GM21515 (cell line): ENCODE data around the gene MAEA.
"Not testable (repeated sequence)": the region's sequence is repeated elsewhere in the genome, so short reads cannot be mapped to it uniquely, and the experiment has no call there.

Experiments
- ATAC-seq: cut with Tn5 transposase; IDR thresholded peaks from one replicate; pipeline ENCODE4 v1.9.1; 2021; ENCODE audit not compliant: unreplicated experiment

MAEA gene

DNA sequence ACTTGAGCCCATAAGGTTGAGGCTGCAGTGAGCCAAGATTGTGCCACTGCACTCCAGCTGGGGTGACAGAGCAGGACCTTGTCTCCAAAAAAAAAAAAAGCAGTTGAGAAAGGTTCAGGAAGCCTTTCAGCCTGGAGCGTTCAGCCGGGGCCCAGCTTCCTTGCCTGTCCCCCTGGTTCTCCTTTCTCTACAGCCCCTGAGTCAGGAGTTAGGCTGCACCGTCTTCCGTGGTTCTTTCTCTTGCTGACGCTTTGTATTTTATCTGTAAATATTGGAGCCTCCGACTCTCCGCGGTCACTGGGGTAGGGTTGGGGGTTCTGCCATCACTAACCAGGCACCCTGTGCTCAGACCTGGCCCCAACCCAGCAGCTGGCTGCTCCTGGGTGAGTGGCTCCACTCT lies 43.6 kb downstream of the MAEA start:
- no peak for ATAC-seq

GRCh38 chr4:1333851-1334578 lies 44.3 kb downstream of the MAEA start:
- not testable (repeated sequence) for ATAC-seq

DNA sequence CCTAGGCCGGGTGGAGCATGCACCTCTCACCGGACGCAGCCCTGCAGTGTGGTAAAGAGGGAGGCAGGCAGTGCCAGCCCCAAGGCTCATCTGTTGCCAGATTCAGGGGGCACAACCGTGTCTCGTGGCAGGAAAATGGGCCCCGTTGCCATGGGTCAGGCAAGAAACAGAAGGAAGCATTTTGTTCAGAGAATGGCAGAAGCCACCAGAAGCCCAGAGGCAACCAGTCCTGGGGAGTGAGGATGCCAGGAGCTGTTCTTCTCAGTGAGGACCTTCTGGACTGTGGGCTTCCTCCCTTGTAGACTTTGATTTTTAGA lies 44.8 kb downstream of the MAEA start:
- no peak for ATAC-seq

GRCh38 chr4:1335193-1335883 lies 45.6 kb downstream of the MAEA start:
- not testable (repeated sequence) for ATAC-seq

- ATAC-seq, result no peak
Measured at GRCh38 chr4:1336088-1336491, 46.4 kb downstream of the MAEA start.

DNA sequence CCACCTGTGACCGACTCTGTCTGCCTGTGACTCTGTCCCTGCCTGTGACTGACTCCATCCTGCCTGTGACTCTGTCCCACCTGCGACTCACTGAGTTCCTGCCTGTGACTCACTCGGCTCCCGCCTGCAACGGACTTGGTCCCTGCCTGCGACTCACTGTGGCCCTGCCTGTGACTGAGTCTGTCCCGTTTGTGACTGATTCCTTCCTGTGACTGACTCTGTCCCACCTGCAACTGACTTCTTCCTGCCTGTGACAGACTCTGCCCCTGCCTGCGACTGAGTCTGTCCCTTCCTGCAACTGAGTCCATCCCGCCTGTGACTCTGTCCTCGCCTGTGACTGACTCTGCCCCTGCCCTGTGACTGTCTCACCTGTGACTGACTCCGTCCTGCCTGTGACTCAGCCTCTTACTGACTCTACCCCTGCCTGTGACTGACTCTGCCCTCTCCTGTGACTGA lies 47.7 kb downstream of the MAEA start:
- no peak for ATAC-seq

- ATAC-seq, result no peak
Measured at GRCh38 chr4:1337951-1338751, 48.5 kb downstream of the MAEA start.

GRCh38 chr4:1338752-1339414 lies 49.2 kb downstream of the MAEA start:
- ATAC-seq, result no peak

DNA sequence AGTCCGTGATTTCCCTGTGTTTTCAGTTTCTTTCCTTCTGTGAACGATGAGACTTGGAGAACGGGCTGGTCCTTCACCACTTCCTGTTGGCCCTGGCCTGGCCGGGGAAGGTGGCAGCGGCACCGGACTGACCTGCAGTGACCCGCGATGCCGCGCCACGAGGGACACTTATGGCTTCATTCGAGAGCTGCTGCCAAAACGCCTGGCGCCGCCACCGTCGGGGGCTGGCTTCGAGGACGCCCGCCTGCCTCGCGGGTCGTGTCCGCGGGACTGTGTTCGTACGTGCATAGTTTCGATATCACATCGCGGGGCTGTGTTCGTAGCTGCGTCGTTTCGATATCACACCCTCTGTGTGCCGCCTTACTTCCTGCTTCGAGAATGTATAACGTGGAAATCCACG lies 49.8 kb downstream of the MAEA start:
- ATAC-seq, result no peak

DNA sequence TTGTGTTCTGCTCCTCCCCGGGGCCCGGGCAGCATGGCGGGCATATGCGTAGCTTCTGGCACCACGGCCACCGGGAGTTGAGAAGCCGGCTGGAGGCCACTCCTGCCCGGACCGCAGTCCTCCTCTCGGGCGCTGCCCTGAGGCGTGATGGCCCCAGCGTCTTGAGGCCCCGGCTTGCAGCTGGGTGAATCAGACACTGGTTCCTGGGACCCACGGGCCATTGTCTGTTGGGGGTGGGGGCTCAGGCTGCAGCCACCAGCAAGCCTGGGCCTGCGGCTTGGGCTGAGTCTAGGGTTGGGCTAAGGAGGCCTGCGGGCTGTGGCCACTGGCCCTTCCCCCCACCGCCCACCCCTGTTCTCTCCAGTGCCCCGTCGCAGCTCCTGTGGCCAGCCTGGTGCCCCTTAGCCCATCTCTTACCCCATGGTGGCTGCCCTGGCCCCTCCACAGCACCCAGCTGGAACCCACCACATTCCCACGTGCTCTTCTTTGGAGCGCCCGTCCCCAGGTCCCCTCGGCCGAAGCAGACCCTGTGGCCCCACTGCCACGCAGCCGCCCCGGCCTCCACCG lies 50.6 kb downstream of the MAEA start:
- ATAC-seq, result no peak

- ATAC-seq, result no peak
Measured at GRCh38 chr4:1340861-1341260, 51.2 kb downstream of the MAEA start.

- ATAC-seq, result no peak
Measured at GRCh38 chr4:1342003-1342402, 52.3 kb downstream of the MAEA start.

- no peak for ATAC-seq
Measured at GRCh38 chr4:1344696-1345095, 55.0 kb downstream of the MAEA start.

DNA sequence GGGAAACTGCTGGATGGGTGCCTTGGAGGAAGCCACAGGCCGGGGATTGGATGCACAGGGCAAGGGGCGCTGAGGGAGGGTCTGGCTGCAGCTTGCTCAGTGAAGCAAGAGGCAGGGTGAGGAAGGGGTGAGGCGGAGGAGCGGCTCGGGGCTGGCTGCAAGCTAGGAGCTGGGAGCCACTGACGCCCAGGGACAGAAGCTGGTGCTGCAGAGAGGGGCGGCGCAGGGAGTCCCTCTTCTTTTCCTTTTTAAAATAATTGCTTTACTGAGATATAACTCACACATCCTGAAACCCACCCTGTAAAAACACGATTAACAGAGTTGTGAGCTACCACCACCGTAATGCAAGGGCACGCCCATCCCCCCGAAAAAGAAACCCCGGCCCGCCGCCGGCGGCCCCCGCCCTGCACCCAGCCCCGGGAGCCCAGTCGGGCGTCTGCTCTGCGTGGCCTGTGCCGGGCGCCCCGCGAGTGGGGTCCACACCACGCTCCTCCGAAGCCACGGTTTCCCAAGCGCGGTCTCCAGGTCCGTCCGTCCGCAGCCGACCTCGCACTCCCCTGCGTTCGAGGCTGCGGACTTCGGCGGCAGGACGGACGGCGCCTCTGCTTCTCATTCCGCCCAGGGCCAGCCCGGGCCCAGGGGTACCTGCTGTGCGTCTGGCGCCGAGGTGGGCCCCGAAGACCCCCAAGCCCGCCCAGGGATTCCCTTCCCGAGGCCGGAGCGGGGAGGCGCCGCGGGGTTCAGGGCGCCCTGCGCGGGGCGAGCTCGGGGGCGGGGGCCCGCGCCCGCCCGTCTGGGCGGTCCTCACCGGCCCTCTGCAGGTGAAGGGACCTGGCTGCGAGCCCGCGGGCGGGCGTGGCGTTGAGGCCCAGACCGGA lies 56.5 kb downstream of the MAEA start:
- ATAC-seq, result no peak

DNA sequence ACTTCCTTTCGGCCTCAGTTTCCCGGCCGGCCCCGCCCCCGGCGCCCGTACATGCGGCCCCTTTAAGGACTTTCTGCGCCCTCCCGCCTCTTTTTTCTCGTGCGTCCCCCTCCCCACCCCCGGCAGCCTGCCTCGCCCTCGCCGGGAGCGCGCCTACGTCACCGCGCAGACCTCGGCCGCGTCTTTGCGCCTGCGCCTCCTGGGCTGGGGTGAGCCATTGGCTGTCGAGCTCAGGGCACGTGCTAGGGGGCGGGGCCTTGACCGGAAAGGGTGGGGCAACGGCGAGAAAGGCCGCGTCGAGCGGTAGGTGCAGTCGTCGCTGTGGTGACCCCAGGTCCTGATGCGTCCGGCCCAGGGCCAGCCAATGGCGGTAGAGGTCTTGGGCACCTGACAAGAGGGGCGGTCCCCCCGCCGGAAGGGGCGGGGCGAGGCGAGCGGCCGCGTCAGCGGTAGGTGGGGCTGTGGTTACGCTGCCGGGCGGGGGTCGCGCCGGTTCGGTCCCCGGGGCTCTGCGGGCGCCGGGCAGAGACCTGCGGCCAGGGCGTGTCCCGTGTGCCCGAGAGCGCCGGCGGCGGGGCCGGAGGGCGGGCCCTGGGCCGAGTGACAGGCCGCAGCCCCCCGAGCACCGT lies 57.2 kb downstream of the MAEA start, which contains the start of gene UVSSA:
TSS of gene UVSSA (plus strand) at position 428 of the 629 bp plus-strand sequence. CDS start 884 bp downstream, outside the sequence.
- peak; percentile 91 for ATAC-seq

DNA sequence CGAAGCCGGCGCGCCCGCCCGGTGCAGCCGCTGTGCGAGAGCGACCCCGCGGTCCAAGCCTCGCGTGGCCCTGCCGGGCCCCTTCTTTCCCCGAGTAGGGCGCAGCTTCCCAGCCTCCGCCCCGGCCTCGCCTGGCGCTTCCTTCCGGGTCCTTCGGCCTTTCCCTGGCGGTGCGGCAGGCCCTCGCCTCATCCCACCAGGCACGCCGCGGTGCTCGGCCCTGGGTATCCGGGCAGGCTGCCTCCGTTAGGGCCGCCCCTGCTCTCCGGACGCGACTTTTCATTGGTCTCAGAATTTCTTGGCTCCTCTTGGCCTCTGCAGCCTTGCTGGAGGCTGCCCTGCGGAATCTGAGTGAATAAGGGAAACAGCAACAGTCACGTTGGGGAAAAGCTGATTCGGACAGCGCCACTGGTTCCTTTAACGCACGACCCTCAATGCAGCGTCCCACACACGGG lies 57.7 kb downstream of the MAEA start:
- ATAC-seq, result peak; percentile 29

- no peak for ATAC-seq
Measured at GRCh38 chr4:1348014-1348513, 58.4 kb downstream of the MAEA start.

GRCh38 chr4:1348746-1349145 lies 59.1 kb downstream of the MAEA start:
- ATAC-seq, result no peak
